Common myeloid progenitor, CD34-positive (primary cell): Measurements from ENCODE around the gene KLHDC8A.
"Not testable (repeated sequence)": the region's sequence is repeated elsewhere in the genome, so short reads cannot be mapped to it uniquely, and the experiment has no call there.

Experiments used
- CTCF ChIA-PET: fragments of 350-600 bp; sonication (Branson Sonifier 250); formaldehyde crosslinking; loops from one replicate; lab custom pipeline; 2021; ENCODE audit warnings: antibody characterized with exemption; lab: Charles Lee
- POLR2A ChIA-PET: fragments of 350-600 bp; sonication (Branson Sonifier 250); formaldehyde crosslinking; loops from one replicate; lab custom pipeline; 2021; ENCODE audit warnings: antibody characterized with exemption; lab: Charles Lee
- DNase-seq, 3 donors: peaks; one replicate each; pipeline versions ENCODE4 v3.0.0 to v3.0.0-alpha.2; 2013
- H3K27ac ChIP-seq, 2 experiments: 1 replicate in 1 of 2; 2 replicates in 1 of 2; pipeline ENCODE4 v1.7.0; 2013; ENCODE audit warnings: inconsistent platforms in 2 of 2, low read length in 2 of 2, mild to moderate bottlenecking in 2 of 2, low read depth in 1 of 2, moderate library complexity in 1 of 2; ENCODE audit not compliant: severe bottlenecking in 2 of 2, insufficient read depth in 1 of 2, poor library complexity in 1 of 2
- H3K27me3 ChIP-seq, 5 experiments: replicated peaks in 2 of 5; 1 replicate in 3 of 5; 2 replicates in 2 of 5; pipeline versions ENCODE4 v1.6.1 to v1.7.0; 2013; ENCODE audit warnings: low read length in 4 of 5, mild to moderate bottlenecking in 2 of 5, moderate library complexity in 2 of 5, inconsistent platforms in 1 of 5; ENCODE audit not compliant: insufficient read depth in 5 of 5, control insufficient read depth in 4 of 5
- H3K36me3 ChIP-seq, 4 experiments: 1 replicate in 2 of 4; 2 replicates in 2 of 4; pipeline versions ENCODE4 v1.6.1 to v1.7.0; 2013; ENCODE audit warnings: low read length in 3 of 4, control low read depth in 1 of 4, mild to moderate bottlenecking in 1 of 4; ENCODE audit not compliant: control insufficient read depth in 4 of 4, insufficient read depth in 4 of 4
- H3K4me1 ChIP-seq, 4 experiments: 1 replicate in 3 of 4; 2 replicates in 1 of 4; pipeline versions ENCODE4 v1.6.1 to v1.7.1; 2013; ENCODE audit warnings: low read length in 3 of 4, mild to moderate bottlenecking in 3 of 4, control low read depth in 1 of 4, inconsistent platforms in 1 of 4, moderate library complexity in 1 of 4; ENCODE audit not compliant: control insufficient read depth in 4 of 4, insufficient read depth in 4 of 4; ENCODE audit errors: control extremely low read depth in 1 of 4
- H3K4me3 ChIP-seq, 7 experiments: 1 replicate in 4 of 7; 2 replicates in 3 of 7; pipeline versions ENCODE4 v1.5.1 to v1.7.0; 2013; ENCODE audit warnings: mild to moderate bottlenecking in 7 of 7, low read length in 6 of 7, moderate library complexity in 6 of 7, inconsistent platforms in 2 of 7, low read depth in 2 of 7, control low read depth in 1 of 7; ENCODE audit not compliant: insufficient read depth in 4 of 7, control insufficient read depth in 1 of 7; ENCODE audit errors: extremely low read depth in 1 of 7
- H3K9me3 ChIP-seq, 5 experiments: 1 replicate in 4 of 5; 2 replicates in 1 of 5; pipeline versions ENCODE4 v1.6.1 to v1.7.1; 2013; ENCODE audit warnings: low read length in 4 of 5, mild to moderate bottlenecking in 2 of 5, inconsistent platforms in 1 of 5, low read depth in 1 of 5, moderate library complexity in 1 of 5; ENCODE audit not compliant: control insufficient read depth in 4 of 5, insufficient read depth in 2 of 5; ENCODE audit errors: control extremely low read depth in 1 of 5
- WGBS: methylation state at CpG from one replicate; pipeline ENCODE4 v1.1.5; 2013; ENCODE audit not compliant: insufficient coverage; 5-methylcytosine and 5-hydroxymethylcytosine counted together

The KLHDC8A gene

GRCh38 chr1:205365086-205365485 lies 8.4 kb upstream of the KLHDC8A start:
- H3K9me3 ChIP-seq, POLR2A ChIA-PET, H3K27ac ChIP-seq, H3K36me3 ChIP-seq, H3K4me3 ChIP-seq, DNase-seq, H3K27me3 ChIP-seq: not testable (repeated sequence)
- no CpG with 5 or more reads among the region's 8 CpGs for WGBS
- H3K4me1 ChIP-seq: peaks cover 0 to 12% (median 6%) of the 10 kb centered on the region in 4 experiments
- CTCF ChIA-PET: interaction anchor here (1.3 to 1.7 kb wide), 3 partner anchors 9 to 160 kb away, joined by 3 to 4 read pairs (median 3); no protein-coding TSS in a partner anchor

- Histone ChIP-seq H3K4me1 (no peaks in the 10 kb centered on the region), H3K27me3 (peaks cover 0 to 16% (median 4%) of the 10 kb centered on the region in 5 experiments), H3K27ac (no peak overlapping the region), H3K36me3 (no peaks in the 10 kb centered on the region), H3K4me3 (no peak overlapping the region), H3K9me3 (no peaks in the 10 kb centered on the region)
- 97% methylated on average over 4 of the region's 4 CpGs for WGBS
- no peak for DNase-seq
- ChIA-PET POLR2A (no interaction called here), CTCF (interaction anchor here (0.5 to 1.4 kb wide), 2 partner anchors 60 to 125 kb away, joined by 4 read pairs; no protein-coding TSS in a partner anchor)
Measured at GRCh38 chr1:205360891-205361290, 4.2 kb upstream of the KLHDC8A start.

- no peak for DNase-seq
- Histone ChIP-seq H3K9me3 (no peaks in the 10 kb centered on the region), H3K27me3 (peaks cover 0 to 19% (median 4%) of the 10 kb centered on the region in 5 experiments), H3K36me3 (no peaks in the 10 kb centered on the region), H3K27ac (no peak overlapping the region), H3K4me3 (no peak overlapping the region), H3K4me1 (no peaks in the 10 kb centered on the region)
- CTCF ChIA-PET: interaction anchor here (0.5 to 1.4 kb wide), 2 partner anchors 59 to 126 kb away, joined by 4 read pairs; no protein-coding TSS in a partner anchor
- 89% methylated on average over 10 of the region's 11 CpGs for WGBS
- POLR2A ChIA-PET: no interaction called here
Measured at GRCh38 chr1:205359771-205360565, 3.2 kb upstream of the KLHDC8A start.

- H3K27ac ChIP-seq: no peak overlapping the region
- POLR2A ChIA-PET: no interaction called here
- no peaks in the 10 kb centered on the region for H3K36me3 ChIP-seq
- peaks cover 0 to 20% (median 4%) of the 10 kb centered on the region in 5 experiments for H3K27me3 ChIP-seq
- DNase-seq: no peak
- H3K9me3 ChIP-seq: no peaks in the 10 kb centered on the region
- CTCF ChIA-PET: interaction anchor here (2.0 kb wide), 1 partner anchor 10 kb away, joined by 7 read pairs; no protein-coding TSS in a partner anchor
- no peaks in the 10 kb centered on the region for H3K4me1 ChIP-seq
- no peak overlapping the region for H3K4me3 ChIP-seq
Measured at GRCh38 chr1:205358579-205358978, 1.9 kb upstream of the KLHDC8A start.

- no peaks in the 10 kb centered on the region for H3K36me3 ChIP-seq
- WGBS: 100% methylated on average over 1 of the region's 3 CpGs
- ChIA-PET CTCF (interaction anchor here (0.6 to 2.0 kb wide), 7 partner anchors 9 to 129 kb away, joined by 3 to 7 read pairs (median 5); no protein-coding TSS in a partner anchor), POLR2A (no interaction called here)
- H3K27me3 ChIP-seq: peaks cover 0 to 21% (median 4%) of the 10 kb centered on the region in 5 experiments
- no peaks in the 10 kb centered on the region for H3K4me1 ChIP-seq
- no peak overlapping the region for H3K4me3 ChIP-seq
- DNase-seq: no peak
- H3K27ac ChIP-seq: no peak overlapping the region
- H3K9me3 ChIP-seq: no peaks in the 10 kb centered on the region
Measured at GRCh38 chr1:205357567-205357966, 845 bp upstream of the KLHDC8A start.

GRCh38 chr1:205355075-205355453 lies 1.7 kb downstream of the KLHDC8A start:
- Histone ChIP-seq H3K27ac (no peak overlapping the region), H3K4me3 (no peak overlapping the region), H3K9me3 (no peaks in the 10 kb centered on the region), H3K36me3 (no peaks in the 10 kb centered on the region), H3K27me3 (peaks cover 0 to 17% (median under 1%) of the 10 kb centered on the region in 5 experiments), H3K4me1 (no peaks in the 10 kb centered on the region)
- POLR2A ChIA-PET: no interaction called here
- CTCF ChIA-PET: interaction anchor here (1.1 to 2.7 kb wide), 12 partner anchors 15 to 169 kb away, joined by 3 to 27 read pairs (median 5); no protein-coding TSS in a partner anchor
- no peak for DNase-seq
- 100% methylated on average over 3 of the region's 3 CpGs for WGBS
